HK-2 (cell line): ENCODE measurements around the gene TPD52L1.

ENCODE experiments used
- DNase-seq: peaks from one replicate; pipeline ENCODE4 v3.0.0-alpha.2; 2018; ENCODE audit not compliant: unreplicated experiment

The TPD52L1 gene

GRCh38 chr6:125175466-125176048, 22.0 kb downstream of the TPD52L1 start:
- DNase-seq = no peak

GRCh38 chr6:125182237-125183008, 28.9 kb downstream of the TPD52L1 start:
- no peak for DNase-seq

- DNase-seq = no peak
Measured at GRCh38 chr6:125183391-125183790, 29.8 kb downstream of the TPD52L1 start.

- no peak for DNase-seq
Measured at GRCh38 chr6:125188037-125188436, 34.5 kb downstream of the TPD52L1 start.

- DNase-seq = no peak
Measured at GRCh38 chr6:125188594-125189203, 35.1 kb downstream of the TPD52L1 start.

GRCh38 chr6:125189494-125189893, 35.9 kb downstream of the TPD52L1 start:
- DNase-seq = no peak

- no peak for DNase-seq
Measured at GRCh38 chr6:125190667-125191066, 37.1 kb downstream of the TPD52L1 start.

GRCh38 chr6:125191916-125192609, 38.5 kb downstream of the TPD52L1 start:
- DNase-seq = peak; percentile 74

- no peak for DNase-seq
Measured at GRCh38 chr6:125192610-125192930, 39.0 kb downstream of the TPD52L1 start.

GRCh38 chr6:125193208-125193607, 39.6 kb downstream of the TPD52L1 start:
- DNase-seq = no peak

GRCh38 chr6:125194941-125195340, 41.4 kb downstream of the TPD52L1 start:
- no peak for DNase-seq

GRCh38 chr6:125195526-125195925, 42.0 kb downstream of the TPD52L1 start:
- no peak for DNase-seq

GRCh38 chr6:125196613-125197012, 43.0 kb downstream of the TPD52L1 start:
- DNase-seq = no peak

GRCh38 chr6:125197795-125198269, 44.3 kb downstream of the TPD52L1 start:
- peak; percentile 37 for DNase-seq

- no peak for DNase-seq
Measured at GRCh38 chr6:125198398-125198937, 44.9 kb downstream of the TPD52L1 start.

GRCh38 chr6:125200941-125201340, 47.4 kb downstream of the TPD52L1 start:
- DNase-seq = no peak

GRCh38 chr6:125201961-125202729, 48.6 kb downstream of the TPD52L1 start:
- DNase-seq = peak; percentile 74

- no peak for DNase-seq
Measured at GRCh38 chr6:125203395-125203794, 49.8 kb downstream of the TPD52L1 start.

- no peak for DNase-seq
Measured at GRCh38 chr6:125205931-125206330, 52.4 kb downstream of the TPD52L1 start.

- no peak for DNase-seq
Measured at GRCh38 chr6:125206389-125206788, 52.8 kb downstream of the TPD52L1 start.

GRCh38 chr6:125207956-125208355, 54.4 kb downstream of the TPD52L1 start:
- no peak for DNase-seq
